Measurements from ENCODE around the gene DLK1.

The DLK1 gene

GRCh38 chr14:100785338-100785615, 58.6 kb downstream of the DLK1 start:
- TF ChIP-seq CTCF (IDR thresholded peaks at IDR 0.05; ENCODE audit: low read length) (no peak), EZH2phosphoT487 (IDR thresholded peaks at IDR 0.05; ENCODE audit: low read length) (no peak), EZH2 (optimal IDR thresholded peaks at IDR 0.05; ENCODE audit: low read depth, low read length) (no peak)
- Histone ChIP-seq H3K79me2 (ENCODE audit: low read length) (no peaks in the 10 kb centered on the region), H3K4me3 (ENCODE audit: low read length) (no peak overlapping the region), H4K20me1 (ENCODE audit: insufficient read depth, low read length) (no peaks in the 10 kb centered on the region), H3F3A (ENCODE audit: insufficient read depth, low read length) (no peaks in the 10 kb centered on the region), H2AFZ (ENCODE audit: low read length) (no peak overlapping the region), H3K36me3 (replicated peaks; ENCODE audit: insufficient read depth, low read length) (no peaks in the 10 kb centered on the region), H3K4me2 (ENCODE audit: low read depth, low read length) (no peak overlapping the region), H3K9me3 (replicated peaks; ENCODE audit: insufficient read depth, low read length) (no peaks in the 10 kb centered on the region), H3K27ac (ENCODE audit: low read length) (no peak overlapping the region), H3K27me3 (replicated peaks; ENCODE audit: insufficient read depth, low read length) (peaks cover 19% of the 10 kb centered on the region), H3K9me2 (replicated peaks; ENCODE audit: insufficient read depth, low read length) (no peaks in the 10 kb centered on the region), H3K4me1 (ENCODE audit: low read length) (no peaks in the 10 kb centered on the region), H3K9ac (ENCODE audit: low read length) (no peak overlapping the region)
- DNase-seq = no peak

GRCh38 chr14:100785626-100786025, 58.9 kb downstream of the DLK1 start:
- H3K4me1 ChIP-seq (ENCODE audit: low read length) = no peaks in the 10 kb centered on the region
- H3K27ac ChIP-seq (ENCODE audit: low read length) = no peak overlapping the region
- H3K9me2 ChIP-seq (replicated peaks; ENCODE audit: insufficient read depth, low read length) = no peaks in the 10 kb centered on the region
- H3F3A ChIP-seq (ENCODE audit: insufficient read depth, low read length) = no peaks in the 10 kb centered on the region
- H3K4me2 ChIP-seq (ENCODE audit: low read depth, low read length) = no peak overlapping the region
- H4K20me1 ChIP-seq (ENCODE audit: insufficient read depth, low read length) = no peaks in the 10 kb centered on the region
- no peak overlapping the region for H3K4me3 ChIP-seq (ENCODE audit: low read length)
- no peaks in the 10 kb centered on the region for H3K79me2 ChIP-seq (ENCODE audit: low read length)
- no peak for DNase-seq
- no peak overlapping the region for H2AFZ ChIP-seq (ENCODE audit: low read length)
- no peaks in the 10 kb centered on the region for H3K9me3 ChIP-seq (replicated peaks; ENCODE audit: insufficient read depth, low read length)
- no peaks in the 10 kb centered on the region for H3K36me3 ChIP-seq (replicated peaks; ENCODE audit: insufficient read depth, low read length)
- H3K9ac ChIP-seq (ENCODE audit: low read length) = no peak overlapping the region
- H3K27me3 ChIP-seq (replicated peaks; ENCODE audit: insufficient read depth, low read length) = peaks cover 17% of the 10 kb centered on the region
- no peak for TF ChIP-seq EZH2 (optimal IDR thresholded peaks at IDR 0.05; ENCODE audit: low read depth, low read length)
- TF ChIP-seq CTCF (IDR thresholded peaks at IDR 0.05; ENCODE audit: low read length) = no peak
- TF ChIP-seq EZH2phosphoT487 (IDR thresholded peaks at IDR 0.05; ENCODE audit: low read length) = no peak

- no peak overlapping the region for H3K4me2 ChIP-seq (ENCODE audit: low read depth, low read length)
- H3K4me3 ChIP-seq (ENCODE audit: low read length) = no peak overlapping the region
- TF ChIP-seq EZH2phosphoT487 (IDR thresholded peaks at IDR 0.05; ENCODE audit: low read length) = no peak
- TF ChIP-seq EZH2 (optimal IDR thresholded peaks at IDR 0.05; ENCODE audit: low read depth, low read length) = no peak
- TF ChIP-seq CTCF (IDR thresholded peaks at IDR 0.05; ENCODE audit: low read length) = no peak
- H3K9ac ChIP-seq (ENCODE audit: low read length) = no peak overlapping the region
- H3K79me2 ChIP-seq (ENCODE audit: low read length) = no peaks in the 10 kb centered on the region
- no peaks in the 10 kb centered on the region for H4K20me1 ChIP-seq (ENCODE audit: insufficient read depth, low read length)
- no peaks in the 10 kb centered on the region for H3K4me1 ChIP-seq (ENCODE audit: low read length)
- DNase-seq = no peak
- no peak overlapping the region for H3K27ac ChIP-seq (ENCODE audit: low read length)
- H2AFZ ChIP-seq (ENCODE audit: low read length) = no peak overlapping the region
- no peaks in the 10 kb centered on the region for H3F3A ChIP-seq (ENCODE audit: insufficient read depth, low read length)
- H3K9me3 ChIP-seq (replicated peaks; ENCODE audit: insufficient read depth, low read length) = no peaks in the 10 kb centered on the region
- H3K9me2 ChIP-seq (replicated peaks; ENCODE audit: insufficient read depth, low read length) = no peaks in the 10 kb centered on the region
- H3K27me3 ChIP-seq (replicated peaks; ENCODE audit: insufficient read depth, low read length) = peaks cover 17% of the 10 kb centered on the region
- H3K36me3 ChIP-seq (replicated peaks; ENCODE audit: insufficient read depth, low read length) = no peaks in the 10 kb centered on the region
Measured at GRCh38 chr14:100786131-100786530, 59.4 kb downstream of the DLK1 start.
